Osteocyte (in vitro differentiated cells): ENCODE results near the gene HLA-DPA1. TPM values are rescaled to one million over a fixed set of nuclear protein-coding genes. Genes with fewer than 3 reads are reported as not detected.

Source experiments
- total RNA-seq: library from RNA; stranded (reverse); gene quantifications from 2 replicates; pipeline ENCODE4 v1.2.1, GENCODE V29; 2021

HLA-DPA1 gene
- total RNA-seq, 1 donor from 2014 or later: 2.0 TPM

Other genes with a start within 250 kb of the HLA-DPA1 start
- gene TAP2, start 234.9 kb downstream of the HLA-DPA1 start, total RNA-seq: 50.1 and 51.9 TPM in 2 replicates
- gene PSMB8, start 229.6 kb downstream of the HLA-DPA1 start, total RNA-seq: 66.1 and 68.8 TPM in 2 replicates
- gene TAP1, start 219.9 kb downstream of the HLA-DPA1 start, total RNA-seq: 33.2 and 34.5 TPM in 2 replicates
- 20.8 and 26.2 TPM in 2 replicates for gene PSMB9, start 219.5 kb downstream of the HLA-DPA1 start, total RNA-seq
- not detected in 2 replicates for gene HLA-DMB, start 132.6 kb downstream of the HLA-DPA1 start, total RNA-seq
- gene HLA-DMA, start 120.6 kb downstream of the HLA-DPA1 start, total RNA-seq: 1.3 and 3.0 TPM in 2 replicates
- 166 and 168 TPM in 2 replicates for gene BRD2, start 105.1 kb downstream of the HLA-DPA1 start, total RNA-seq
- gene HLA-DOA, start 64.1 kb downstream of the HLA-DPA1 start, total RNA-seq: not detected in 2 replicates
- 4.7 and 5.5 TPM in 2 replicates for gene HLA-DPB1, start 2.3 kb upstream of the HLA-DPA1 start, total RNA-seq
- 2.7 and 3.3 TPM in 2 replicates for gene COL11A2, start 118.8 kb upstream of the HLA-DPA1 start, total RNA-seq
- 53.1 and 58.3 TPM in 2 replicates for gene RXRB, start 127.0 kb upstream of the HLA-DPA1 start, total RNA-seq
- gene SLC39A7, start 127.2 kb upstream of the HLA-DPA1 start, total RNA-seq: 201 and 209 TPM in 2 replicates
- gene HSD17B8, start 131.0 kb upstream of the HLA-DPA1 start, total RNA-seq: 2.4 and 3.5 TPM in 2 replicates
- gene RING1, start 134.9 kb upstream of the HLA-DPA1 start, total RNA-seq: 56.6 and 58.8 TPM in 2 replicates
- gene VPS52, start 198.2 kb upstream of the HLA-DPA1 start, total RNA-seq: 60.3 and 67.4 TPM in 2 replicates
- gene RPS18, start 198.4 kb upstream of the HLA-DPA1 start, total RNA-seq: 2,180 and 2,216 TPM in 2 replicates
- gene B3GALT4, start 203.5 kb upstream of the HLA-DPA1 start, total RNA-seq: 6.3 and 6.5 TPM in 2 replicates
- gene WDR46, start 215.6 kb upstream of the HLA-DPA1 start, total RNA-seq: 59.1 and 63.4 TPM in 2 replicates
- gene PFDN6, start 216.0 kb upstream of the HLA-DPA1 start, total RNA-seq: 29.7 and 30.3 TPM in 2 replicates
- gene RGL2, start 225.3 kb upstream of the HLA-DPA1 start, total RNA-seq: 72.4 and 77.6 TPM in 2 replicates
- gene TAPBP, start 240.4 kb upstream of the HLA-DPA1 start, total RNA-seq: 117 and 130 TPM in 2 replicates
- gene ZBTB22, start 244.1 kb upstream of the HLA-DPA1 start, total RNA-seq: 29.3 and 30.6 TPM in 2 replicates
- 30.1 and 30.4 TPM in 2 replicates for gene DAXX, start 249.3 kb upstream of the HLA-DPA1 start, total RNA-seq